NCI-H2029 treated with DMSO at 0.1 percent for 48 hours (cell line): ENCODE measurements around the gene ARHGAP10.

Experiments
- DNase-seq: peaks from one replicate; lab custom pipeline; 2025; lab: John Stamatoyannopoulos, UW

ARHGAP10 gene

DNA sequence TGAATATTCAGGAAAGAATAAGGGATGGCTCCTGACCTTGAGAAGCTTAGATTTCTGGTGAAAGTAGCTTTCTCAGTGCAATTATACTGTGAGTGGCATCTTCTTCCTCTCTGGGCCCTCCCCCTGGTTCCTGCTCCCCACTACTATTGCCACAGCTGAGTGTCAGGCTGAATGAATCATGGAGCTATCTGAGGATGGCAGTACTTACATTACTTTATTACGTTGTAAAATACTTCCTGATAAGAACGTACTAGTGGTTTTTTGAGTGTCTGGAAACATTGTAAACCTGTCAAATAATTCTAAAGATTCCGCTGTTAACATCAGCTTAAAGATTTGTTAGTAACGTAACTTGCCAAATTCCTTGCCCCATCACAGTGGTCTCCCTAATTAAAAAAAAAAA is 36.2 kb downstream of the ARHGAP10 start:
- no peak for DNase-seq

DNA sequence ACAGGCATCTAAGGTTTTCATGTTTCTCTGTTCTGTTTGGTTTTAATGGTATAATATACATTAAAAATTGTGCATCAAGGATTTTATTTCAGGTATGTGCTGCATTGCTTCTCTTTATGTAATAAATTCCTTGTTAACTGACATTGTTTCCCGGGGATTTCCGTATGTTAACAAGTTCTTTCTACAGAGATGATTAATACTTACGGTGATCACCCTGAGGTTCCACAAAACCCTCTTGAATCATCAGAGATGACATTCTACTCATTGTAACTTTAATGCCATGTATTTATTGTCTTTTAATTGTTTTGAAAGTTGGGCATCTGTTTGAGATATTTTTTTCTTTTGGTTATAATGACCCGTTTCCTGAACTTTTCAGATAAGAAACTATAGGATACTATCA is 37.5 kb downstream of the ARHGAP10 start:
- no peak for DNase-seq

DNA sequence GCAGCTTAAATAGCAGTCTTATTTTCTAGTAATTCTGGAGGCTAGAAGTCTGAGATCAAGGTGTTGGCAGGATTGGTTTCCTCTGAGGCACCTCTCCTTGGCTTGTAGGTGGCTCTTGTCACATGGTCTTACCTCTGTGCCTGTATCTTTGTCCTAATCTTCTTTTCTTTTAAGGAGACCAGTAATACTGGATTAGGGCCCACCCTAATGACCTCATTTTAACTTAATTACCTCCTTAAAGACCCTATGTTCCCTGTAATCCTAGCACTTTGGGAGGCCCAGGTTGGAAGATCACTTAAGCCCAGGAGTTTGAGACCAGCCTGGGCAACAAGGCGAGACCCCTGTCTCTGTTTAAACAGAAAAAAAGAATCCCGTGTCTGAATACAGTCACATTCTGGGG is 38.9 kb downstream of the ARHGAP10 start:
- DNase-seq, result no peak

GRCh38 chr4:147772056-147772455 is 40.2 kb downstream of the ARHGAP10 start:
- no peak for DNase-seq

DNA sequence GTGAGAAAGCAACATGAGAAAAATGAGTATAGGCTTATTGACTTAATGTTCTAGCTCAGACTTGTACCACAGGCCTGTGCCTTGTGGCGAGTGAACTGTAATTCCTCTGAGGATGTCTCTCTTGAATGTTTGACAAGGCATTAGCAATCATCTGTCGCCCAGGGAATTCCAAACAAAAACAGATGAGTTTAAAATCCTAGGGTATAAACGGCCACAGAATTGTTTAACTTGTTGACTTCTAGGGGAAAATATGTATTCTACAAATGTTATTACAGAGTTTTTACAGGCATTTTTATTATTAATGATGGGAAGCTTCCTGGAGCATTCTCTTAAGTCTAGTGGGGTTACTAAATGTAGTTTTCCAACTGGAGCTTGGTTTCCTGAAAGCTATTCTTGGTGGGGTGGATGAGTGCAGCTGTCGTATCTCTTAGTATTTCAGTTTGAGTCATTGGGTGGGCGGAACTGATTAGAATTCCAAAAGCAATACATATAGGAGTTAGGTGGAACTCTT is 40.6 kb downstream of the ARHGAP10 start:
- DNase-seq, result no peak

DNA sequence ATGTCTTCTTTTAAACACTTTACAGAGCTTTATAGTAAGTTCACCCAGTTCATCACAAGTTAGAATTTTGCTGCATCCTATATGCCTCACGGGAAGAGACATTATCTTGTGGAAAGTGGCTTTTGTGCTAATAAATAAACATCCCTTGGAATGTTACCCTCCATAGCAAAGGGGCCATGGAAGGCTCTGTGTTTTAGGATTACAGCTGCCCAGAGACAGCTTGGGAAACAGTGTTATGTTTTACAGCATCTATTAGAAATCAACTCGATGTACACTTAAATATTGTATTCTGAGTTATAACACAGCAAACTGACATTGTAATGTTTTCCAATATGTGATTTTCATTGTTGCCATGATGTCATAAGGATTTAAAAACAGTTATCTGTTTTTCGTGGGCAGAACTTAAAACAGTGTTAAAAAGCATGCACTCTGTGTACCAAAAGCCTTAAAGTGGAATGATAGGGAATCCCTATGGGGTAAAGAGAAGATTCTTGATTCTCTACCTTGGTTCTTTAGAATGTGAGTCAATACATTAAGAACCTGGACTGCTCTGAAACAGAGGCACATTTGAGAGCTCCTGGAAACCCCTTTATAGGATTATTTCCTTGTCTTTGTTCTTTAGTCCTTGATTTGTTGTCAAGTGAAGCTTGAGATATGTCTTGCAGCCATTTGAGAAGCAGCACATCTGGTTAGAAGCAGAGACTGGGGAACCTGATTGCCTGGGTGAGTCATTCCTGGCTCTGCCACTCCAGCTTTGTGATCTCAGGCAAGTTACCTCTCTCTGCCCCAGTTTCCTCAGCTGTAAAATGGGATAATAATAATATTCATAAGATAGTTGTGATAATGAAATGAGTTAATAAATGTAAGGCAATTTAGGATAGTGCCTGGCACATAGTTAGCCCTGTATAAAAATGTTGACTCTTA is 41.6 kb downstream of the ARHGAP10 start:
- DNase-seq, result no peak

DNA sequence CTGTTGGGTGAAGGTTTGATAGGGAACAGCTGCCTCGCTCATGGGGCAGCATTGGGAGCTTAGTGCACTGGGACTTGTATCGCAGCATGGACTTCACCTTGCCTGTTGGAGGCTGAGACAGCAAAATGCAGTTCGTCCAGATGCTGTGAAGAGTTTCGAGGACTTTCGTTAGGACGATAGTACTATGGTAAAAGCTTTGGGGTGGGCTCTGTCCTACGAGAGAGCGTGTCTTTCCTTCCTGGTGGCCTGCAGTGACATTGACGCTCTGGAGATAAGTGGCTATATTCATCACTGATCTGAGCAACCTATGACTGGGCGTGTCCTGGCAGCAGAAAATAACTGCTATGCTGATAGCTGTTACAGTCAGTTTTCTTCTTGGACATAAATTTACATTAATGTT is 44.8 kb downstream of the ARHGAP10 start:
- no peak for DNase-seq

GRCh38 chr4:147777456-147778091 is 45.7 kb downstream of the ARHGAP10 start:
- DNase-seq, result no peak

DNA sequence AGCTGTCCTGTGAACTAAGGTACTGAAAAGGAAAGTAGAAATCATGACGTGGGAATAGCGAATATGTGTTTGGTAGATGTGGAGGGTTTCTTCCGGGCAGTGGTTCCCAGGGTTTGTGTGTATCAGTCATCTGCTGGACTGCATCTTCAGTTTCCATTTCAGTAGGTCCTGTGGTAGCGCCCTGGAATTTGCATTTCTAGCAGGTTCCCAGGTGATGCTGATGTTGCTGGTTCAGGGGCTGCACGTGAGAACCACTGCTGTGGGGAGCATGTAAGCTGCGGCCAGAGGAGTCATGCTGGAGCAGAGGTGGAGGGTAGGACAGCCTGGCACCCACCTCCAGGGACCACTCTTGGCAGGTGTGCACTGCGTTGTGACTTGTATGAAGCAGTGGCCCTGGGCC is 47.1 kb downstream of the ARHGAP10 start:
- DNase-seq, result no peak

GRCh38 chr4:147779451-147779850 is 47.6 kb downstream of the ARHGAP10 start:
- no peak for DNase-seq

DNA sequence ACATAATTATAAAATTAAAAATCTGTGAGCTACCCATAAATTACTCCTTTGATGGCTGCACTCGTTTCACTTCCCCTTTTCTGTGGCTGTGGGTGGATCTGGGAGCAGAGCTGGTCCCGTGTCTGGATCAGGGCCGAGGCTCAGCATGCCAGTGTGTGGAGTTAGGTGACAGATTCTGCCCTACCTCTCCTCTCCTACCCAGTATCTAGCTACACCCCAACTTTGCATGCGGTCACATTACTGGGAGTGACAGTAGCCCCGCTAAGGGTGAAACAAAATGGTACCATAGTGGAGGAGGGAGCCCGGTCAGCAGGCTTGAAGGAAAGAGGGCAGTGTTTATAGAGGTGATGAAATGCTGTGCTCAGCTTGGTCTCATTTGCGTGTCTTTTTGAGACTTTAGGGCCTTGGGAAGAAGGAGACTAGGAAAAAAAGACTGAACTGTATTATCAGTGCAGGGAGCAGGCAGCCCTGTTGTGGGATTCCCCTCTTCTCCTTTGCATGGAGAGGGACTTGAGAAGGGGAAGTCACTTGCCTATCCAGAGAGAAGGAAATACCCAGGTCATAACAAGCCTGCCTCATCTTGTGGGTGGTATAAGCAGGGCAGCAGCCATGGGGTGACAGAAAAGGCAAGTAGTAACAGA is 48.4 kb downstream of the ARHGAP10 start:
- DNase-seq, result no peak

DNA sequence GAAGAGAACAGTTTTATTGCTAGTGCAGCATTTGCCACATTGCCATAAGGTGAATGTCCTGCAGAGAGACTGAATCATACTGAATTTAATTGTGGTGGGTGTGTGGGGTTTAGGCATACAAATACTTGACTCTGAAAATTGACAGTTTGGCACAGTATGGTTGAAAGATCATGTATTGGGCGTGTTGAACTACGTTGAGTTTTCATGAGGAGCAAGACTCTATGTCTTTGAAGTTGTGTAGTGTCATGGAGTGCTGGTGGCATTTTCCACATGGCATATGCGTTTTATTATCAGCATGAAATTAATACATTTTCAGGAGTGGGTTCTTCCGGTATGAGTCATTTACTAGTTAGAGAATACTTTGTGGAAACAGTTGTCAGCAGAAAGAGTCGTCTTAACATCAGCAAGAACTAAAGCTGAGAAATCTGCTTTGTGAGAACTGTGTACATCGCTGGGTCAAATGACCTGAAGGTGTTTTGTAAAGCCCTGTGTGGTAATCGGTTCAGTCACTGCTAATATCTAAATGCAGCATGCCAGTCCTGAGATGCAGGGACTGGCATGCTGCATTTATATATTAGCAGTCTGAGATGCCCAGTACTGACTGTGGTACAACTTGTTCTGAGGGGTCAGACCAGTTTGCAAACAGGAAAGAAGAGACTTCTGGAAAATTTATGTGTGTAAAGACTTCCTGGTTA is 50.3 kb downstream of the ARHGAP10 start:
- no peak for DNase-seq

DNA sequence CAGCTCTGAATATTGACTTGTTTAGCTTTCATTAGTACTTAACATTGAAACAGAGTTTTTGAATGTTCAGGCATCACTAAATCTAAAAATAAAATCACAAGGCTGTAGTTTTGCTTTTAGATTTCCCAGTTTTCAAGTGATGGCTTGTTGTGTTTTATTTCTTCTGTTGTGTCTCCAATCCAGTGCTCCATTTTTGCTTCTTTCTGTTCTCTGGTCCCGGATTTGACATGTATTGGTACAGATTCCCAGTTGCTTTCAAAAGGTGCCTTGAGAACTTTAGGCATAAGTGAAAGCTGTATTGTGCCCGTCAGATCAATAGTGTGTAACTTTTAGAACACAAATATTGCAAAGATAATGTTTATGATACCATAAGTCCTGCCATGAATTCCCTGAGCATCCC is 53.2 kb downstream of the ARHGAP10 start:
- DNase-seq, result no peak

DNA sequence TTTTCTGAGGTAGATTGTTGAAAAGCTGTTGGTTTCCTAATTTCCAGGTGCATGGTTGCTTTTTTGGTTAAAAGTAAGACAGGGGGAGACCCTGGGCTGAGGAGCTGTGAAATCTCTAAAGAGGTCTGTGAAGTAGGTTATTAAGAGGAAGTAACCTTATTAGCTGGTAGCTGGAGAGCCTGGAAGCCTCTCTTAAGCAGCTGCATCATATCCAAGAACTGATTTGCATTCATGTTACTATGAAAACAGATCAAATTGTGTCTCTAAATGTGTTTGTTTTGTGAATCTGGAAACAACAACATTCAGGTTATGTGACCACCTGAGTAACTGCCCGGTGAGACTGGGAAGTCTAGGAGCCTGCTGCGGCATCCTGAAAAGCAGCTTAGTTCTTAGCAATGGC is 54.1 kb downstream of the ARHGAP10 start:
- no peak for DNase-seq

- no peak for DNase-seq
These were observed 54.6 kb downstream of the ARHGAP10 start for GRCh38 chr4:147786531-147786930.

DNA sequence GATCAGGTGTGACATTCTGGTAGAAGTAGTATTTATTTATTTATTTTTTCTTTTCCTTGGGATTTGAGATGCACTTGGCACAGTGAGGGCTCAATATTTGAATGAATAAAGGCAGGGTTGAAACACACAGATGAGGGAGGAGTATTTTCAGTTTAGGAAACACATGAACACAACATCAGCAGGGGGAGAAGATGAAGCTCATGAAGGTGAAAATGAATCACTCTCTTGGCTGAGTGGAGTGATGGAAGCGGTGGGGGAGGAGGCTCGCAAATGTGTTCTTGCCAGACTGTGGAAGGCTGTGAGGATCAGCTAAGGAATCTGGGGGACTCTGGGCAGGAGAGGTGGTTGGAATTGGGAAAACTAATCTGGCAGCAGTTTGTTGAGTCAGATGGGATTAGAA is 55.3 kb downstream of the ARHGAP10 start:
- DNase-seq, result no peak

- DNase-seq, result no peak
These were observed 56.9 kb downstream of the ARHGAP10 start for GRCh38 chr4:147788791-147789190.

- no peak for DNase-seq
These were observed 57.7 kb downstream of the ARHGAP10 start for GRCh38 chr4:147789596-147789995.

GRCh38 chr4:147790412-147790811 is 58.5 kb downstream of the ARHGAP10 start:
- no peak for DNase-seq

GRCh38 chr4:147791341-147791740 is 59.5 kb downstream of the ARHGAP10 start:
- no peak for DNase-seq

DNA sequence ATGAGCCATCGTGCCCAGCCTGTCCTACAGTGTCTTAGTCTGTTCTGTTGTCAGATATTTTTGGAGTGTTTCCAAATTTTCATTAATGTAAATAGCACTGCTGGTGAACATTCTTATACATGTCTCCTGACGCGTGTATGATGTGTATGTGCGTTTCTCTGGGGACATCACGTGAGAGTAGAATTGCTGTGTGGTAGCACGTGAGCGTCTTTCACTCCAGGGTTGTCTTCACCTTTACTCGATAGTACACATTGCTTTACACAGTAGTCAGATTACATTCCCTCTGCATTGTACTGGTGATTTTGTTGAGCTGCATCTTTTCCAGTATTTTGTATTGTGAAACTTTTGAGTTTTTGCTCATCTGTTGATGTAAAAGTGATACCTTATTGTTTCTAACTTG is 60.0 kb downstream of the ARHGAP10 start:
- DNase-seq, result no peak
